Medulla oblongata (tissue), 1 donor: Measurements from ENCODE around the gene TMPRSS2.

ENCODE experiments used
- DNase-seq: peaks from one replicate; pipeline ENCODE4 v3.0.0-alpha.2; 2015; ENCODE audit errors: extremely low spot score

The TMPRSS2 gene

DNA sequence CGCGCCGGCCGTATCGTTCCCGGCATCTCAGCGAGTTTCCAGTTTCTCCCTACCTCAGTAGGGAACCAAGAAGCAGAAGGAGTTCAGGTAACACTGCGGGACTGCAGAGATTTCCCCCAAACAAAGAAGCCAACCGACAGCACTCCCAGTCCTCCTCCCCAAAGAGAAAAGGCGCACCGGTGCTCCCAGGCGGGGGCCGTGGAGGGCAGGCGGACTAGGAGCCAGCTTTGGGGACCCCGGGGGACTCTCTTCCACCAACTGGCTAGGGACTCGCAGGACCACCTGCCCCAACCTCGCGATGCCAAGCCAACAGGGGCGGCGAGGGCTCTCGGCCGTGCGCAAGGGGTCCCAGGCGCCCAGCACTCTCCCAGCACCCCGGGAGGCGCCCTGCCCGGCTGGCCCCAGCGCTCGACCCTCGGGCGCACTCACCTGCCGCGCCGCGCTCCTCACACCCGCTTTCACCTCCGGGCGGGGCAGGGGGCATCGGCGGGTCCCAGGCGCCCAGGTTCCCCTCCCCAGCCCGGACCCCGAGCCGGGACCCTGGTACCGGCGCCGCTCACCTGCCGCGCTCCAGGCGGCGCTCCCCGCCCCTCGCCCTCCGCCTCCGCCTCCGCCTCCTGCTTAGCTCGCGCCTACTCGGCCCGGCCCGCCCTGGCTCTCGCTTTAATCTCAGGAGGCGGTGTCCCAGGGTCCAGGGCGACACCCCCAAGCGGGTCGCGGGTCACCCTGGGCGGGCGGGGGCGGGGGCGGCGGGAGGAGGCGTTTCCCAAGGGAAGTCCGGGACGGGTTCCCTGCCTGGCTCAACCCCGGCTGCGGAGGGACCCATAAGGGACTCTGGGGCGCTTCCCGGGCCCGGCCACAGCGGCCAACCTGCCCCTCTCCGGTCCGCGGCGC, at the start of gene TMPRSS2:
Gene TMPRSS2, minus strand, starts transcription at position 638 of the 894 bp plus-strand sequence. CDS start 10,025 bp downstream, outside the sequence.
- no peak for DNase-seq

DNA sequence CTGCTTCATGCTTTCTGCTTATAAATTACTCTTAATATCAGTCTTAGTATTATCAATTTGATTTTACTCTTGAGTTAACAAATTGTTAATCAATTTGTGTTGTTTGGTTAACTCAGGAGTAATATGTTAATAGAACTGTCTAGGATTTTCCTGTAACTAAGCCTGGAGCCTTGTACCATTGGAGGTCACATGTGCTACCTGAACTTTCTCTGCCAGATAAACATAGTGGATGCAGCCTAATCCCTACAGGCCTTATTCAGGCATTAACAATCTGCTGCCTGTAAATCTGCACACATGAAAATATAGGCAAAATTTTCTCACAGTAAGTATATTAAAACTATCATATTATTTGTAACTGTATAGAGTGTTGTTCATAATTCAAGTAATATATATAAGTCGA, 47.1 kb upstream of the TMPRSS2 start:
- no peak for DNase-seq

DNA sequence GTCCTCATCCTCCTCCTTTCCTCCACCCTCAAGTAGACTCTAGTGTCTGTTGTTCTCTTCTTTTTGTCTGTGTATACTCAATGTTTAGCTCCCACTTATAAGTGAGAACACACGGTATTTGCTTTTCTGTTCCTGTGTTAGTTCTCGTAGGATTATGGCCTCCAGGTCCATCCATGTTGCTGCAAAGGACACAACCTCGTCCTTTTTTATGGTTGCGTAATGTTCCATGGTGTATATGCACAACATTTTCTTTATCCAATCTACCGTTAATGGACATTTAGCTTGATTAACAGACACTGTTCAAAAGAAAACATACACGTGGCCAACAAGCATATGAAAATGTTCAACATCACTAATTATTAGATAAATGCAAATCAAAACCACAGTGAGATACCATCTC, 44.3 kb upstream of the TMPRSS2 start:
- no peak for DNase-seq

DNA sequence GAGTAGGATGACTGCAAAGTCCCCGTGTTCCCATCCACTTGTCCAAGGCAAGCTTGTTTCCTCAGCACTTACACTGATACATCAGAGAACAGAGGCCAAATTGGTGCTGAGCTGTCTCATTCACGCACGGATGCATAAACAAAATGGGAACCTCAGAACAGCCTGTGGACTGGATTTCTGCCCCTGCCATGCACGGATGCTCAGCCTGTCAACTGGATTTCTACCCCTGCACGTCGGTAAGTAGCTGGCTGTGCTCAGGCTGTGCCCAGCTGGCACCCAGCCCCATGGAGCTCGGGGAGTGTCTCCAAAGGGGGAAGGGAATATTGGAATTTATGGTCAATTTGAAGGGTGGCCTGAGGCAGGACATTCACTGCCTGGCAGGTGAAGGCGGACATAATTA, 40.8 kb upstream of the TMPRSS2 start:
- DNase-seq: no peak

DNA sequence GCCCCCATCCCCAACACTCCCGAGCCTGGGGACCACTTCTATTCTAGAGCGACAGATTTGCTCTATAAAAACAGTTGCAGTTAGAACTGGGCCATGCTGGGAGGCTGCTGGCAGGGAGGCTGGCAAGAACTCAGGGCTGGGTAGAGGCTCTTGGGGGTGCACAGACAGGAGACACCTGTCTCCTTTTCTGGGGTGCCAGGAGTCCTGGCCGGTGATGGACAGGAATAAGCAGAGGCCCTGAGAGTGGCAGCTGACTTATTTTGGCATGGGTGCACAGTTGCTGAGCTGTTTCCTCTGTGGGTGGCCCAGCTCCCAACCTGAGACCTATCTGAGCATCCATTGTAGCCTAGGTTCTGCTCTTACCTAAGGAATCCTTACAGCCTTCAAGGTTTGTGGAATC, 39.2 kb upstream of the TMPRSS2 start:
- no peak for DNase-seq

DNA sequence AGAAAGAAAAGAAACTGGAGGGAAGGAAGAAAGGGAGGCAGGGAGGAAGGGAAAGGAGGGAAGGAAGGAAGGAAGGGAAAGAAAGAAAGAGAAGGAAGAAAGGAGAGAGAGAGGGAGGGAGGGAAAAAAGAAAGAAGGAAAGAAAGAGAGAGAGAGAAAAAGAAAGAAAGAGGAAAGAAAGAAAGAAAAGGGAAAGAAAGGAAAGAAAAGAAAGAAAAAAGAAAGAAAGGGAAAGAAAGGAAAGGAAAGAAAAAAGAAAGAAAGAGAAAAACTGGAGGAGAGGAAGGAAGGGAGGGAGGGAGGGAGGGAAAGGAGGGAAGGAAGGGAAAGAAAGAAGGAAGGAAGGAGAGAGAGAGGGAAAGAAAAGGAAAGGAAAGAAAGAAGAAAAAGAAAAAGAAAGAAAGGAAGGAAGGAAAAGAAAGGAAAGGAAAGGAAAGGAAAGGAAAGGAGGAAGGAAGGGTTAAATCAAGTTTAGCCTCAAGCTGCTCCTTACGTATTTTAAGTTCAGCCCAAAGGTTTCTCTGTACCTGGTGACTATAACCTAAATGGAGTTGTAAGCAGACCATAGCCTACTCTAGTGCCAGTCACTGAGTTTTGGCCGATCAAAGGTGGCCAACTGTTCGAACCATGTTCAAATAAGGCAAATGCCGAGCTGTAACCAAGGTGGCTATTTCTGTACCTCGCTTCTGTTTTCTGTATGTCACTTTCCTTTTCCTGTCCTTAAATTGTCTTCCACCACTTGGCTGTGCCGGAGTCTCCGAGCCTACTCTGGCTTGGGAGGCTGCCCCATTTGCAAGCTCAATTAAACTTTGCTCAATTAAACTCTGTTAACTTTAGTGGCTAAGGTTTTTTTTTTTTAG, 37.8 kb upstream of the TMPRSS2 start:
- no peak for DNase-seq

DNA sequence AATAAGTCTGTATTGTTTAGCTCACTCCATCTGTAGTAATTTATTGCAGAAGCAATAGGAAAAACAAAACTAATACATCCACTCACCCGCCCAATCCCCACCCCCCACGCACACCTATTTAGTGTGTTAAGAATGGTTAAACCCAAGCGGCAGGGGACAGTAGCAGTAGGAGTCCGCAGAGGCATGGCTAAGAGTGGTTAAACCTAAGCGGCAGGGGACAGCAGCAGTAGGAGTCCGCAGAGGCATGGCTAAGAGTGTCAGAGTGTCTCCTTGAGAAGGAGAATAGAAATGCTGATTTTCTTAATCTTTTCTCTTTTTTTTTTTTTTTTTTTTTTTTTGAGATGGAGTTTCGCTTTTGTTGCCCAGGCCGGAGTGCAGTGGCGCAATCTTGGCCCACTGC, 34.8 kb upstream of the TMPRSS2 start:
- no peak for DNase-seq

DNA sequence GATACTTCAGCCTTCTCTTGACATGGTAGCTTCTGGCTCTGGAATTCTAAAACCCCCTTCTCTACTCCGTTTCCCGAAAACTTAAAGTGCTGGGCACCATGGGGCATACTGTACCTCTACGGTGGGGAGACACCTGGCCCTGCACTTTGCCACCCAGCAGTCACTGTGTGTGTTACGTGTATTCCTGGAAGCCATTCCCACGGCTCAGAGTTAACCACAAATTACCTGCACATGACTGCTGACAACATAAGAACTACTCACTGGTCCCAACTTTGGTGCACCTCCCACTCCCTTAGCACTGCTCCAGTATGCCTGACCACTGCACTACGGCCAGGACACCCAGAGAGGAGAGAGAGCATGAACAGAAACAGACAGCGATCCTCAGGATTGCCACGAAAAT, 29.4 kb upstream of the TMPRSS2 start:
- no peak for DNase-seq

DNA sequence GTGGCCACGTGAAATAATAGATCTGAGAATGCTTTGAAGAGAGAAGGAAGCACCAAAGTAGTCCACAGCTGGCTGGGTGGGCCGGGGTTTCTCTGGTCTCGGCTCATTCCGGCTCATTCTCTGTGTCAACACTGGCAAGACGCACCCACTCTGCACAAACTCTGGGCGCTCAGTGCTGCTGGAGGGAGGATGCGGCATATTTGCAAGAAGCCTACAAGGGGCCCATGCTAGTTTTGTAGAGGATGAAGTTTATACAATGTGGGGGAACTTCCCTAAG, 28.8 kb upstream of the TMPRSS2 start:
- no peak for DNase-seq

DNA sequence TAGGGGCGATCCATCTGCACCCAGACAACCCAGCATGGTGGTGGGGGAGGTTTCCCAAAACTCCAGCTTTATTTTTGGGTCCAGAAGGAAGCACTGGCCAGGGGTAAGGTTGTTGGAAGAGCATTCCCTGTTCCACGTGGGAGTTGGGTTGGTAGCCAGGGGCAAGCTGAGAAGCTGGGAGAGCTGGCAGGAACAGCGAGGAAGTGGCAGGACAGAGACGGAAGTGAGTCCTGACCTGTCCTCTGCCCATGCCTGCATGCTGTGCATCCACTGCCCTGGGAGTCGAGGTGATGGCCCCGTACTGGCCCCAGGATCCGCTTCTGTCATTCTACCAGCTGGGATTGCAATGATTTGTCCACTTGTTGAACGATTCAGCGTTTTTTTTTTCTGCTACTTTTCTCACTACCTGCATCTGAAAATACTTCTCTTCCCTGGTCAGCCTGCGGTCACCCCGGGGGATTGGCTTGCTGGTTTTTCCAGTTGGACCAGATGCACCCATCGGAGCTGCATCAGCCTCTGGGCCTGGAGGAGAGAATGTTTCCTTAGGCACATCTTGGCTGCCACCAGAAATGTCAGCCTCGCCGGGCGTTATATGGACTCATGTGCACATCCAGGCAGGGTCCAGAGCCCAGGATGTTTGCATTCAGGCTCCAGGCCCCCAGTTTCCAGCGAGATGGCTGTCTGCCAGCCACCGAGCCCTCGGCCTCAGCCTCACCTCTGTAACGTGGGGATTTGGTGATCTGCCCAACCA, 28.3 kb upstream of the TMPRSS2 start:
- no peak for DNase-seq

DNA sequence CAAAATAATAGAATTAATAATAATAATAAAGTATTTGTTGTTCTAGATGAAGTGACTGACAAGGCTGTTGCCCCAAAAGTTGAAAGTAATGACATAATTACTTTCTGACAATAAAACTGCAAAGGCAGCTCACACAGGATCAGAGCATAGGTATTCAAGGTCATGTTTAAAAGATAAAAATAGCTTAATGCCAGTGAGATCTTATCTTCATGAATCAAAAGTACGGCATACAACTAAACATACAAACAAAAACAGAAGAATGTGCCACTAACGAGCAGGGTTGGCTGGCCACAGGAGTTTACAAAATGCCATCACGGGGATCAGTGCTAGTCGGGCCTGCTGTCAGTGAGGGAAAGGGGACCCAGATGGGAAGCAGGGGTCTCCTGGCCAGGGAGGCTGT, 22.4 kb upstream of the TMPRSS2 start:
- DNase-seq: no peak

DNA sequence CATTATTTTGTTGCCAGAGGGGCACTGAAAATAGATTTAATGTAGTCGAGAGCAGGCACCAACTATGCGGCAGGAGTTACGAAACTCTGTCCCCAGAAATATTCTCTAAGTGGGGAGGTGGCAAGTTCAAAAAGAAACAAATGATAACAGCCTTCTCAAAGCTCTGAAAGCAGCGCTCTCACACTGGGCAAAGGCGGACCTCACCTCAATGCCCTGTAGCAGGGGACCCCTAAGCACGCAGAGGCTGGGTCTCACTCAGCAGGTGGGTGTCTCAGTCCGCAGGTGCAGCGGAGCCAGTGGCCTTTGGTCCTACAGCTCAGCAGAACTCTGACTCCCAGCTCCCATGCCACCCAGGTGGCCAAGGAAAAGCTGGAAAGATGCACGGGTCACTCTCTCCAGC, 21.8 kb upstream of the TMPRSS2 start:
- no peak for DNase-seq

DNA sequence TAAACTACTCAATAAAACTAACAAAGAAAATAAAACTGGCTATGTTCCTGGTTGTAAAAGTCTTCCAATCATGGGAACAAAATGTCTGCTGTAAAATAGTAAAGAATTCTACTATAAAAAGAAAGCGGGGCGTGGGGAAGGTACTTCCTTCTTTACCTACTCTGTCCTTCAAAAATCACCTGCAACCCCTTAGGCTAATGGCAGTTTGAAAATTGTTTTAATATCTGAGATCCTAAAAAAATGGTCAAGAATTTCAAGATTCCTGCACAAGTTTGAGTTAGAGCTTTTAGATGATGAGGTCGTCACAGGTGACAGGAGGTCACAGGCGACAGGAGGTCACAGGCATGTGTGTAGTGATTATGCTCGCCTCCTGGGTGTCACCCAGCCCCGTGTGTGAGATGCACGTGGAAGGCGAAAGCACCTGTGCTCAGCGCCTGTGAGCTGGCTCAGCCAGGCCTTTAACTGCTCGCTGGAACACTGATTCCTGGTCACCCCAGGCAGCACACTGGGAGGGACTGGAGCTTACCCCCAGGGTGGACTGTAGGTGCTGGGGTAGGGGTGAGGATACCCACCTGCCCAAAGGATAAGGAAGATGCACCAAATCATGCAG, 18.6 kb upstream of the TMPRSS2 start:
- no peak for DNase-seq

DNA sequence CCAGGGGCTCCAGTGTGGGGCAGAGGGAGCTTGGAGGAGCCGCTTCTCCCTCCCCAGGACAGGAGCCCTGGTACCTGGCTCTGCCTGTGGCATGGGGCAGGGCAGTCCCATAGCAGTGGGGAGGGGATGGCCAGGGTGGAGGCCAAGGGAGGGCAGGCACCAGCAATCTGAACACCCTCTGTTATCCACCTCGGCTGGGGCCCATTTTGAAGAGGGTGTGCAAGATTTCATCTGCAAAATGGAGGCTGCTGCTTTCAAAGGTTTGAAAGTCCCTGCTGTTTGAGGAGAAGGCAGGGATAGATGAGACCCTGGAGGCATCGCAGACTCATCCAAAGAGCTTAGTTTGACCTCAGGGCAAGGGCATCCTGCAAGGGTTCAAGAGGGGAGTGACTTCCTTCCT, 15.2 kb upstream of the TMPRSS2 start:
- no peak for DNase-seq

DNA sequence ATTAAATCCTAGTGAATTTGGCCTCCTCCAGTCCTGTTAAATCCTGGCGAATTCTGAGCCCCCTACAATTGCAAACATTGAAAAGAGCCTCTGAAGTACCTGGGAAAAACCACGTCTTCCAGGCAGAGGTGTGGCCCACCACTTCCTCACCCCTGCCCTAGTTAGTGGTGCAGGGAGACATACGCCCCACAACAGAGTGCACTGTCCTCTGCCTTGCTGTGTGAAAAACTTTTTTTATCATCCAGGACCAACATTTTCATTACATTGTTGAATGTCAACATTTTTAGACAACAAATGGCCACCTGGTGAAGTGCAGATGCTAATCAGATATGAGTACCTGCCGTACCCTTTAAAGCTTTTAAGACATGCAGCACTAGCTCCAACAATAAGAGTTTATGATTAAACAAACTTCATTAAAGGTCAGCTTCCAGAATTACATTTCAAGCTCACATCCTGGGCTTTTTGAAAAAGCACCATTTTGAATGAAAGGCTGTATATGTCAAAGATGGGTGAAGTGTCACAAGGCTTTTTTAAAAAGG, 13.6 kb upstream of the TMPRSS2 start:
- DNase-seq: no peak

DNA sequence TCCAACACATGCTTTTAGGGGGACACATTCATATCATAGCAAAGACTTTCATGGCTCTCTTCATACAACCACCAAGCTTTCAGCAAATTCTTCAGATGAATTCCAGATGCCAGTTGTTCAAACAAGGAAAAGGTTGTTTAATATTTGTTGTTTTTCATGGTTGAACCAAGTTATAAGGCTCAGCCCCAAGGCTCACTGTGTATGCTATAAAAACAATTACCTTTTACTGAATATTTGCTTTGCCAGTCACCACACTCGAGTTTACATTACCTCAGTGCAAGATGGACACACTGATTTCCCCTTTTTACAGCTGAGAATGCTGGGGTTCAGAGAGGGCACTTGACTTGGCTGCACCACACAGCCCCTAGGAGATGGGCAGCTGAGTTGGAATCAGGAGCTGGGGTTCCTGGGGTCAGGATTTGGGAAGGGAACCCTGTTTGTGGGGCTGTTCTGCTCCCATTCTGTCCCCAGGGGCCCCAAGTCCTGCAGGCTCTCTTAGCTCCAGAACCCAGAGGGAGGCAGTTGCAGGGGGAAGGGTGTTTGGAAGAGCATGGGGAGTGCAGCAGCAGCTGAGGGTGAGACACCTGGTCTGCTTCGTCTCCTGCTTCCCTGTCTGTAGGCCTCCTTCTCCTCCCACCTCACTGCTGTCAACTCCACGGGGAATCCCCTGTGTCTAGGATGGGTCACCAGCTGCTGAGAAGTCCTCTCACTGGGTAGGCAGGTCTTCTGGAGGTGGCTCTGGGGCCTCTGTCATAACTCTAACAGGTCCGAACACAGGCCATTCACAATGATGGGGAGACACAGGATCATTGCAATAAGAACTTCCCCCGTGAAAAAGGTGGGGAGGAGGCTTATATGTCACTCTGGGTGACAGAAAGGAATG, 12.8 kb upstream of the TMPRSS2 start:
- DNase-seq: no peak

DNA sequence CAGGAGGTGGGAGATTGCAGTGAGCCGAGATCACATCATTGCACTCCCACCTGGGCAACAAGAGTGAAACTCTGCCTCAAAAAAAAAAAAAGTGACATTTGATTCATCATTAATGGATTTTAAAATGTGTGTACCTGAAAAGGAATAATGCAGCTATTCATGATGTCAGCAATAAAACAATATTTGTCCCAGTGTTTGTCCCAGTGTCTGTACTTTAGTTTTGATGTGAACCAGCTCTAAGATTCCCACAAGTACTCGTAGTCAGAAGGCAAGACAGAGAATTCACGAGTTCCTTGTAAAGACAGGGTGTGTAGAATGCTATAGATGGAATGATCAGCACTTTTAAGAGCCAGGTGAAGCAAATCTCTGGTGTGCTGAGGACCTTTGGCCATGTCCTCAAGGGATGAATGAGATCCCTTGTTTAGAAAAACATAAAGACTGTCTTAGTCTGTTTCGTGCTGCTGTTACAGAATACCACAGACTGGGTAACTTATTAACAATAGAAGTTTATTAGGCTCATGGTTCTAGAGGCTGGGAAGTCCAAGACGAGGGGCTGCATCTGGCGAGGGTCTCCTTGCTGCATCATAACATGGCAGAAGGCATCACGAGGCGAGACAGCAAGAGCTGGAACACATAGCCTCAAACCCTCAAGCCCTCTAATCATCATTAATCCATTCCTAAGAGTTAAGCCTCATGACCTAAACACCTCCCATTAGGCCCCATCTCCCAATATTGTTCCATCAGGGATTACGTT, 12.0 kb upstream of the TMPRSS2 start:
- DNase-seq: no peak

DNA sequence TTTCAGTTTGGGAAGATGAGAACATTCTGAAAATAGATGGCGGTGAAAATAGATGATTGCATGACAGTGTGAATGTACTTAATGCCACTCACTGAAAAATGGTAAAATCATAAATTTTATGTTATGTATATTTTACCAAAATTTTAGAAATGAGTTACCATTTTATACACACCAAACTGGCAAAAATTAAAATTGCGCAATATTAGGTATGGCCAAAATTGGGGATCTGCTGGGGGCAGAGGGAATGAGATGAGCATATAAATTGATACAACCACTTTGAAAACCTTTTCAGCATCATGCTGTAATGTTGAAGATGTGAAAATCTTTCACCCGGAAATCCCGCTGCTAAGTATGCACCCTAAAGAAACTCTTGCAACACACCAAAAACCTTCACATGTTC, 10.8 kb upstream of the TMPRSS2 start:
- DNase-seq: no peak

DNA sequence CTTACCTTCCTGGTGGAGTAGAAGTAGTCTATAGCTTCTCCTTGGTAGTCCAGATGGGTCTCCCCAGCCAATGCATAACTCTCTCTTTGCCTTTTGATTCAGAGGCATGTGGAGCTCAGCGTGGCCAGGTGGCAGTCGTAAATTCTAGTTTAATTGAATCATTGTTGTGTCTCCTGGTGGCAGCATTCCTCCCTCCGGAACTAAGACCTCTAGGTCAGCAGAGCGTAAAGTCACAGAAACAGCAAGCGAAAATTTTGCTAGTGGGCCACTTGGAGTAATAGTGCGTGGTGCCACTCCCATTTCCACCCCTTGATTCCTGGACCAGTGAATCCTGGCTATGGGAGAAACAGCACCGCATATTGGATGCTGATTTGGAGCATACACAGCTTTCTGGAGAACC, 3.9 kb upstream of the TMPRSS2 start:
- no peak for DNase-seq

DNA sequence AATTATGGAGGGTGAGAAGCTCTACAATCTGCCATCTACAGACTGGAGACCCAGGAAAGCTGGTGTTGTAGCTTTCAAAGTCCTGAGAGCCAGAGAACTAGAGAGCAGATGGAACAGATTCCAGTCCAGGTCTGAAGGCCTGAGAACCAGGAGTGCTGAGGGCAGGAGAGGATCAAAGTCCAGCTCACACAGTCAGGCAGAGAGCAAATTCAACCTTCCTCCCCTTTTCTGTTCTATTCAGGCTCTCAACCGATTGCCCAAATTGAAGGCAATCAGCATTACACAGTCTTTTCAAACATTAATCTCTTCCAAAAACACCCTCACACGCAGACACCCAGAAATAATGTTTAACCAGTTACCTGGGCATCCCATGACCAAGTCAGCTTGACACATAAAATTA, 2.5 kb upstream of the TMPRSS2 start:
- no peak for DNase-seq
